Measurements from ENCODE around the gene CCL17.
"Not testable (repeated sequence)": the region's sequence is repeated elsewhere in the genome, so short reads cannot be mapped to it uniquely, and the experiment has no call there.

CCL17 gene

GRCh38 chr16:57372372-57373116, 32.0 kb upstream of the CCL17 start, which contains the start of gene CX3CL1:
Gene CX3CL1, plus strand, starts transcription at chr16:57372490. Its CDS starts 79 bp downstream, at chr16:57372569.
- Mint-ChIP-seq H3K4me3 (no peak within 1 kb of the TSS), H3K9me3 (no peaks in the 10 kb centered on the region), H3K36me3 (ENCODE audit: low read depth) (no peaks in the 10 kb centered on the region), H3K27ac (no peak within 1 kb of the TSS), H3K4me1 (ENCODE audit: low read depth) (peaks cover 2% of the 10 kb centered on the region), H3K27me3 (ENCODE audit: low read depth) (peaks cover 7% of the 10 kb centered on the region)

DNA sequence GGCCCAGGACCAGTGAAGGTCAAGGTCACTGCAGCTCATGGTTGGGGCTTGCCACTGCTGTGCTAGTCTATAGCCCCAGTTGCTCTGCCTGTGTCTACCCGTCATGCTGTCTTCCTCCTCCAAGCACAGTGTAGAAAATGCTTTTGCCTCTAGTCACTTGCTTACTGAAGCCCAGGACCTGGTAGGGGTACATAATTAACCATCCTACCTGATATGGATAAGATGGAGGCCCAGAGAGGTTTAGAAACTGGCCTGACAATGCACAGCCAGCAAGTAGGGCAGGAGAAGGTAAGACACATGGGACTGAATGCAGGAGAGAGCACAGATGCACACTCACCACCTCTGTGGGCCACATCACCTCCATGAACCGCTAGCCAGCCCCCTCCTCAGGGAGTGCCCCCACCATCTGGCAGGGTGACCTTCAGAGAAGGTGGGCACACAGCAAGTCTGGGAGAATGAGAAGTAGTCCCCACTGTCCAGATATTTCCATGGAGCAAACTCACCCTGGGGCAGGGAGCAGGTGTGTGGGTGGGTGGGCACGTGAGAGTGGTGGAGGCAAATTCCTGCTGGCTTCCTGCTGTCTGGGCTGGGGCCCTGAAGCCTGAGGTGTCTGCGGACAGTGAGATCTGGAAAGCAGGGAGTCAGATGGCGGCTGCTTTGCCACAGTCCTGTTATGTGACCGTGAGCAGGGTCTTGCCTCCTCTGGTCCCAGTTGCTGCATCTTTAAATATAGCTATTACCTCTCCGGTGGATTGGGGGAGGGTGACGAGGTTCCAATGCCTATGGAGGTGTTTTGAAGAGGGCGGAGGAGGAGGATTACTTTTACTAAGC, 31.2 kb upstream of the CCL17 start:
- Mint-ChIP-seq H3K4me3 (no peak overlapping the region), H3K4me1 (ENCODE audit: low read depth) (peaks cover 5% of the 10 kb centered on the region), H3K27ac (no peak overlapping the region), H3K27me3 (ENCODE audit: low read depth) (peaks cover 7% of the 10 kb centered on the region), H3K36me3 (ENCODE audit: low read depth) (no peaks in the 10 kb centered on the region), H3K9me3 (no peaks in the 10 kb centered on the region)

GRCh38 chr16:57374067-57374534, 30.5 kb upstream of the CCL17 start:
- Mint-ChIP-seq H3K27ac (no peak overlapping the region), H3K9me3 (no peaks in the 10 kb centered on the region), H3K4me3 (no peak overlapping the region), H3K4me1 (ENCODE audit: low read depth) (peaks cover 5% of the 10 kb centered on the region), H3K36me3 (ENCODE audit: low read depth) (no peaks in the 10 kb centered on the region), H3K27me3 (ENCODE audit: low read depth) (peaks cover 7% of the 10 kb centered on the region)

GRCh38 chr16:57374925-57375465, 29.6 kb upstream of the CCL17 start:
- H3K4me3 Mint-ChIP-seq; H3K27me3 Mint-ChIP-seq (ENCODE audit: low read depth); H3K27ac Mint-ChIP-seq; H3K4me1 Mint-ChIP-seq (ENCODE audit: low read depth); H3K36me3 Mint-ChIP-seq (ENCODE audit: low read depth); H3K9me3 Mint-ChIP-seq: not testable (repeated sequence)

DNA sequence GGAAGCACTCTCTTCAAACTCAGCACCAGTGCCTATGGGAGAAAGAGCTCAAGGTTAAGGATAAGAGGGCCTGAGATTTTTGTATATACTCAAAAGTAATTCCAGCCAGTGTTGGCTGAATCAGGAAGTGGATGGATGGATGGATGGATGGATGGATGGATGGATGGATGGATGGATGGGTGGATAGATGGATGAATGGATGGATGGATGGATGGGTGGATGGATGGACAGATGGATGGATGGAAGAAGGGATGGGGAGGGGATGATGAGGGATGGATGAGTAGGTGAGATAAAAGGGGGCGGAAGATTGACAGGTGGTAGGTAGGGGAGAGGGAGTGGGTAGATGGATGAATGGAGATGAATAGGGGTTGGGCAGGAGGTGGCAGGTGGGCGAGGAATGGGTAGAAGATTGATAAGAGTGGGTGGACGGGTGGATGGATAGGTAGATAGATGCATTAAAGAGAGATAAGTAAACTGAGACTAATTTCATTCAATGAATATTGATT, 28.2 kb upstream of the CCL17 start:
- H3K27ac Mint-ChIP-seq = no peak overlapping the region
- peaks cover 7% of the 10 kb centered on the region for H3K27me3 Mint-ChIP-seq (ENCODE audit: low read depth)

DNA sequence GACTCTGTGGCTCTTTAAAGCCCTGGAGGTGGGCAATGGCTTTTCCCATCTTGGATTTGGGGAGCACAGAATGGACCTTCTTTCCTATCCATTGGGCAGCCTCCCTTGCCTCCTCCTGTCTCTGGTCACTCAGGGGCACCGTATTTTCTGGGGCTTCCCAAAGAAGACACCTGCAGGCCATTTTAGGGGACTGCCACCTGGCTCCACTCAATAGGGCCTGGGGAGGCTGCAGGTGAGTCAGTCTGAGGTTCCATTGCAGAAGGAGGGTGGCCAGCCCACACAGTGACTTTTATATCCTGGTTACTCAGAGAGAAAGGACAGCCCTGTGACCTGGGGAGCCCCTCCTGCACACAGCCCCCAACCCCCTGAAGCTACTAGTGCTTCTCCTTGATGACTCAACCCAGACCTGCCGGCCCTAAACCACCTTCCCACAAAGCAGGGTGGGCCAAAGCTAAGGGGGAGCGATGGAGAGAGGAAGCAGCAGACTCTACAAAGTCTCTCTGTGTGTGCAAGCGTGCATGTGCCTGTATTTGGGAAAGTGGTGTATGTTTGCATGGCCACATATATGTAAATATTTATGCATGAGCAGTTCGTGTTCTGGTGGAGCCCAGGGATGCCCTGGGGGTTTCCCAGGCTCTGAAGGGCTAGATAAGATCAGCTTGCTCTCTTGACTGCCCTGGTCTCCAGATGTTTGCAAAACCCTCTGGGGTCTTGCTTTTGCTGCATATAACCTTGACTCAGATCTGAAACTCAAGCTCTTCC, 27.3 kb upstream of the CCL17 start:
- H3K9me3 Mint-ChIP-seq = no peaks in the 10 kb centered on the region
- H3K27ac Mint-ChIP-seq = no peak overlapping the region

More for the DNA sequence above, 28.2 kb upstream of the CCL17 start:
- H3K4me3 Mint-ChIP-seq = no peak overlapping the region
- H3K4me1 Mint-ChIP-seq (ENCODE audit: low read depth) = peaks cover 5% of the 10 kb centered on the region
- no peaks in the 10 kb centered on the region for H3K9me3 Mint-ChIP-seq
- H3K36me3 Mint-ChIP-seq (ENCODE audit: low read depth) = no peaks in the 10 kb centered on the region

DNA sequence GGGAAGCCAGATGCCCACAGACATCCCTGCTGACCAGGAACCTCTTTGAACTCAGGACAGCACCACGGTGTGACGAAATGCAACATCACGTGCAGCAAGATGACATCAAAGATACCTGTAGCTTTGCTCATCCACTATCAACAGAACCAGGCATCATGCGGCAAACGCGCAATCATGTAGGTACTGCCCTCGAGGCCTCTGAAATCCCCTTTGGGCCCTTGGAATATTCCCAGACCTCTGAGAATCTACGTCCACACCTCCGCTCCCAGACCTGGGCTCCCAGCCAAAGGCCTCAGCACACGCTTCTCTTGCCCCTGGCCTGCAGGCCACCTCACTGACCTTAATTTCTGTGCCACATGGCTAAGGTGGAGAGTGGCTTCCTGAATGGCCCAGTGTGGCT, 25.0 kb upstream of the CCL17 start:
- no peak overlapping the region for H3K4me3 Mint-ChIP-seq
- peaks cover 7% of the 10 kb centered on the region for H3K27me3 Mint-ChIP-seq (ENCODE audit: low read depth)
- H3K4me1 Mint-ChIP-seq (ENCODE audit: low read depth) = peaks cover 5% of the 10 kb centered on the region
- H3K27ac Mint-ChIP-seq = no peak overlapping the region
- H3K36me3 Mint-ChIP-seq (ENCODE audit: low read depth) = no peaks in the 10 kb centered on the region
- no peaks in the 10 kb centered on the region for H3K9me3 Mint-ChIP-seq

More for the DNA sequence above, 27.3 kb upstream of the CCL17 start:
- Mint-ChIP-seq H3K27me3 (ENCODE audit: low read depth) (peaks cover 7% of the 10 kb centered on the region), H3K4me3 (no peak overlapping the region), H3K4me1 (ENCODE audit: low read depth) (peaks cover 5% of the 10 kb centered on the region), H3K36me3 (ENCODE audit: low read depth) (no peaks in the 10 kb centered on the region)

DNA sequence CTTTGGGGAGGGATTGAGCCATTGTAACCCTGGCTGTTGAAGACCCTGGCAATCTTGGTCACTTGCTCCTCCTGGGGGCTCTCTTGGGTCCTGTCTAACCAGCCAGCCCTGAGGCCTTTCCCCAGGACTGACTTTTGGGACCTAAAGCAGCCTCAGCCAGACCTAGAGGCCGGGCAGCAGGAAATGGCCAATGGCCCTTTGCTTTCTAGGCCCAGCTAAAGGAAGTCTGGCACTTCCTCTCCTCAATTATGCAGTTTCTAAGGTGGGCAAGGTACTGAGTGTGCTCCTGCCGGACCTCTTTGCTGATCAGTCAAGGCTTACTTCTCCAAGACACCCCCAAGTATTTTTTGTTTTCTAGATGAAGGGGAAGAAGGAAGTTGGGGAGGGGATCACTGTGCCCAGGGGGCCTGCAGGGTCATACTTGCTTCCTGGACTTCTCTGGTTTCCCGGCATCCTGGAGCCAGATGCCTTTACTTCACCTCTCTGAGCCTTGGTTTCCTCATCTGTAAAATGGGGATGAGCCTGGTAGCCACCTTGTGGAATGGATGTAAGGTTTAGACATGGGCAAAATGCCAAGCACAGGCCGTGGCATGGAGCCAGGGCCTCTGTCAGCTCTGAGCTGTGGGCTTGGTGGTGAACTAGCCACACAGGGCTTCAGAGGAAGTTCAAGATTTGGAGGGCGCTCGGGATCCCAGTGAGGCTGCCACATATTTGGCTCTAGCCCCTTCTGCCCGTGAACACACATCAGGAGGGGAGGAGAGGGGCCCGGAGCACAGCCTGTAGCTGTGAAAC, 23.7 kb upstream of the CCL17 start:
- Mint-ChIP-seq H3K4me3 (no peak overlapping the region), H3K27ac (no peak overlapping the region), H3K4me1 (ENCODE audit: low read depth) (peaks cover 5% of the 10 kb centered on the region), H3K27me3 (ENCODE audit: low read depth) (peaks cover 7% of the 10 kb centered on the region), H3K9me3 (no peaks in the 10 kb centered on the region), H3K36me3 (ENCODE audit: low read depth) (no peaks in the 10 kb centered on the region)

GRCh38 chr16:57381791-57382534, 22.6 kb upstream of the CCL17 start:
- Mint-ChIP-seq H3K27ac (no peak overlapping the region), H3K4me1 (ENCODE audit: low read depth) (peaks cover 5% of the 10 kb centered on the region)

GRCh38 chr16:57382535-57383275, 21.9 kb upstream of the CCL17 start:
- Mint-ChIP-seq H3K4me3 (no peak overlapping the region), H3K4me1 (ENCODE audit: low read depth) (peaks cover 2% of the 10 kb centered on the region), H3K36me3 (ENCODE audit: low read depth) (no peaks in the 10 kb centered on the region), H3K9me3 (no peaks in the 10 kb centered on the region), H3K27ac (no peak overlapping the region), H3K27me3 (ENCODE audit: low read depth) (no peaks in the 10 kb centered on the region)

More at GRCh38 chr16:57381791-57382534, 22.6 kb upstream of the CCL17 start:
- H3K27me3 Mint-ChIP-seq (ENCODE audit: low read depth) = no peaks in the 10 kb centered on the region
- no peaks in the 10 kb centered on the region for H3K36me3 Mint-ChIP-seq (ENCODE audit: low read depth)
- no peak overlapping the region for H3K4me3 Mint-ChIP-seq
- H3K9me3 Mint-ChIP-seq = no peaks in the 10 kb centered on the region

DNA sequence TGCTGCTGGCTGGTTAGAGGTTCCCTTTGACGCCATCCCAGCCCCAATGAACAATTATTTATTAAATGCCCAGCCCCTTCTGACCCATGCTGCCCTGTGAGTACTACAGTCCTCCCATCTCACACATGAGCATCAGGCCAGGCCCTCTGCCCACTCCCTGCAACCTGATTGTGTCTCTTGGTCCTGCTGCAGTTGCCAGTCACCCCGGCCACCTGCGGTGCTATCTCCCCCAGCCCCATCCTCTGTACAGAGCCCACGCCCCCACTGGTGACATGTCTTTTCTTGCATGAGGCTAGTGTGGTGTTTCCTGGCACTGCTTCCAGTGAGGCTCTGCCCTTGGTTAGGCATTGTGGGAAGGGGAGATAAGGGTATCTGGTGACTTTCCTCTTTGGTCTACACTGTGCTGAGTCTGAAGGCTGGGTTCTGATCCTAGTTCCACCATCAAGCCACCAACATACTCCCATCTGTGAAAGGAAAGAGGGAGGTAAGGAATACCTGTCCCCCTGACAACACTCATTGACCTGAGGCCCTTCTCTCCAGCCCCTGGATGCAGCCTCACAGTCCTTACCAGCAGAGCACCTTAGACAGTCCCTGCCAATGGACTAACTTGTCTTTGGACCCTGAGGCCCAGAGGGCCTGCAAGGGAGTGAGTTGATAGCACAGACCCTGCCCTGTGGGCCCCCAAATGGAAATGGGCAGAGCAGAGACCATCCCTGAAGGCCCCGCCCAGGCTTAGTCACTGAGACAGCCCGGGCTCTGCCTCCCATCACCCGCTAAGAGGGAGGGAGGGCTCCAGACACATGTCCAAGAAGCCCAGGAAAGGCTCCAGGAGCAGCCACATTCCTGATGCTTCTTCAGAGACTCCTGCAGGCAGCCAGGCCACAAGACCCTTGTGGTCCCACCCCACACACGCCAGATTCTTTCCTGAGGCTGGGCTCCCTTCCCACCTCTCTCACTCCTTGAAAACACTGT, 21.0 kb upstream of the CCL17 start:
- Mint-ChIP-seq H3K4me1 (ENCODE audit: low read depth) (no peaks in the 10 kb centered on the region), H3K4me3 (no peak overlapping the region), H3K36me3 (ENCODE audit: low read depth) (no peaks in the 10 kb centered on the region), H3K9me3 (no peaks in the 10 kb centered on the region), H3K27ac (no peak overlapping the region), H3K27me3 (ENCODE audit: low read depth) (no peaks in the 10 kb centered on the region)

Data from T-helper 1 cell treated with Interleukin-12 subunit alpha and Interleukin-12 subunit beta and Interleukin-4 antibody, amounts not matched to agents 30 μg/mL and 1 μg/mL, for 36 hours (primary cell).